Measurements from ENCODE around the gene KLHL28.

Gene KLHL28

GRCh38 chr14:44952391-44953110 lies 9.2 kb downstream of the KLHL28 start:
- TF ChIP-seq JUND (IDR thresholded peaks at IDR 0.05; ENCODE audit: low read depth), result no peak
- no peak for DNase-seq (ENCODE audit: low read depth in 1 of 2, low spot score in 1 of 2)
- in situ Hi-C loops (cut with HindIII; ENCODE audit: low pct_unique_long_range_greater_than_20kb, low sequenced_read_pairs), result no loop called here

GRCh38 chr14:44951051-44951450 lies 10.7 kb downstream of the KLHL28 start:
- in situ Hi-C loops (cut with HindIII; ENCODE audit: low pct_unique_long_range_greater_than_20kb, low sequenced_read_pairs), result no loop called here
- TF ChIP-seq JUND (IDR thresholded peaks at IDR 0.05; ENCODE audit: low read depth), result no peak

GRCh38 chr14:44945264-44945663 lies 16.5 kb downstream of the KLHL28 start:
- in situ Hi-C loops (cut with HindIII; ENCODE audit: low pct_unique_long_range_greater_than_20kb, low sequenced_read_pairs), result no loop called here
- no peak for DNase-seq (ENCODE audit: low read depth in 1 of 2, low spot score in 1 of 2)
- TF ChIP-seq JUND (IDR thresholded peaks at IDR 0.05; ENCODE audit: low read depth), result no peak

More at GRCh38 chr14:44951051-44951450, 10.7 kb downstream of the KLHL28 start:
- DNase-seq (ENCODE audit: low read depth in 1 of 2, low spot score in 1 of 2), result no peak

- in situ Hi-C loops (cut with HindIII; ENCODE audit: low pct_unique_long_range_greater_than_20kb, low sequenced_read_pairs), result no loop called here
- DNase-seq (ENCODE audit: low read depth in 1 of 2, low spot score in 1 of 2), result no peak
- no peak for TF ChIP-seq JUND (IDR thresholded peaks at IDR 0.05; ENCODE audit: low read depth)
Observed at GRCh38 chr14:44944107-44944506, 17.6 kb downstream of the KLHL28 start.

GRCh38 chr14:44942436-44942835 lies 19.3 kb downstream of the KLHL28 start:
- TF ChIP-seq JUND (IDR thresholded peaks at IDR 0.05; ENCODE audit: low read depth), result no peak
- in situ Hi-C loops (cut with HindIII; ENCODE audit: low pct_unique_long_range_greater_than_20kb, low sequenced_read_pairs), result no loop called here
- DNase-seq (ENCODE audit: low read depth in 1 of 2, low spot score in 1 of 2), result no peak

- TF ChIP-seq JUND (IDR thresholded peaks at IDR 0.05; ENCODE audit: low read depth), result no peak
- in situ Hi-C loops (cut with HindIII; ENCODE audit: low pct_unique_long_range_greater_than_20kb, low sequenced_read_pairs), result no loop called here
- DNase-seq (ENCODE audit: low read depth in 1 of 2, low spot score in 1 of 2), result no peak
Observed at GRCh38 chr14:44941591-44941990, 20.2 kb downstream of the KLHL28 start.

- in situ Hi-C loops (cut with HindIII; ENCODE audit: low pct_unique_long_range_greater_than_20kb, low sequenced_read_pairs), result no loop called here
- TF ChIP-seq JUND (IDR thresholded peaks at IDR 0.05; ENCODE audit: low read depth), result no peak
- DNase-seq (ENCODE audit: low read depth in 1 of 2, low spot score in 1 of 2), result no peak
Observed at GRCh38 chr14:44940944-44941343, 20.8 kb downstream of the KLHL28 start.

GRCh38 chr14:44940211-44940610 lies 21.5 kb downstream of the KLHL28 start:
- DNase-seq (ENCODE audit: low read depth in 1 of 2, low spot score in 1 of 2), result no peak
- in situ Hi-C loops (cut with HindIII; ENCODE audit: low pct_unique_long_range_greater_than_20kb, low sequenced_read_pairs), result no loop called here
- TF ChIP-seq JUND (IDR thresholded peaks at IDR 0.05; ENCODE audit: low read depth), result no peak

GRCh38 chr14:44937547-44937946 lies 24.2 kb downstream of the KLHL28 start:
- in situ Hi-C loops (cut with HindIII; ENCODE audit: low pct_unique_long_range_greater_than_20kb, low sequenced_read_pairs), result no loop called here
- no peak for DNase-seq (ENCODE audit: low read depth in 1 of 2, low spot score in 1 of 2)
- no peak for TF ChIP-seq JUND (IDR thresholded peaks at IDR 0.05; ENCODE audit: low read depth)

- in situ Hi-C loops (cut with HindIII; ENCODE audit: low pct_unique_long_range_greater_than_20kb, low sequenced_read_pairs), result no loop called here
- TF ChIP-seq JUND (IDR thresholded peaks at IDR 0.05; ENCODE audit: low read depth), result no peak
- DNase-seq (ENCODE audit: low read depth in 1 of 2, low spot score in 1 of 2), result no peak
Observed at GRCh38 chr14:44935155-44935554, 26.6 kb downstream of the KLHL28 start.

- DNase-seq (ENCODE audit: low read depth in 1 of 2, low spot score in 1 of 2), result peak in 1 of 2 experiments; percentile 21
- no peak for TF ChIP-seq JUND (IDR thresholded peaks at IDR 0.05; ENCODE audit: low read depth)
- in situ Hi-C loops (cut with HindIII; ENCODE audit: low pct_unique_long_range_greater_than_20kb, low sequenced_read_pairs), result no loop called here
Observed at GRCh38 chr14:44928793-44929192, 33.0 kb downstream of the KLHL28 start.

GRCh38 chr14:44914849-44915248 lies 46.9 kb downstream of the KLHL28 start:
- no peak for TF ChIP-seq JUND (IDR thresholded peaks at IDR 0.05; ENCODE audit: low read depth)
- in situ Hi-C loops (cut with HindIII; ENCODE audit: low pct_unique_long_range_greater_than_20kb, low sequenced_read_pairs), result no loop called here
- peak in 1 of 2 experiments; percentile 30 for DNase-seq (ENCODE audit: low read depth in 1 of 2, low spot score in 1 of 2)

- in situ Hi-C loops (cut with HindIII; ENCODE audit: low pct_unique_long_range_greater_than_20kb, low sequenced_read_pairs), result no loop called here
- no peak for DNase-seq (ENCODE audit: low read depth in 1 of 2, low spot score in 1 of 2)
- TF ChIP-seq JUND (IDR thresholded peaks at IDR 0.05; ENCODE audit: low read depth), result no peak
Observed at GRCh38 chr14:44912041-44912869, 49.5 kb downstream of the KLHL28 start.
